GM18526 (cell line): ENCODE measurements around the gene HES6.
A peak's percentile ranks its signal among the peaks of the same experiment; 100 is the strongest.

Experiments used
- POLR2A ChIP-seq: IDR thresholded peaks from 3 replicates; pipeline ENCODE4 v1.6.1; 2011; ENCODE audit not compliant: insufficient read length; ENCODE audit errors: extremely low read depth

HES6 gene

GRCh38 chr2:238239863-238240756 is at the start of gene HES6:
HES6 (minus strand) TSS chr2:238240038; CDS start chr2:238239905, 133 bp downstream.
- TF ChIP-seq POLR2A: peak; percentile 88

GRCh38 chr2:238289574-238289973 is 49.7 kb upstream of the HES6 start:
- TF ChIP-seq POLR2A: no peak

GRCh38 chr2:238288650-238289573 is 49.1 kb upstream of the HES6 start:
- TF ChIP-seq POLR2A: peak; percentile 52

GRCh38 chr2:238287737-238288649 is 48.2 kb upstream of the HES6 start, which contains the start of gene PER2:
PER2 (minus strand) TSS chr2:238288610; CDS start chr2:238277936, 10,674 bp downstream.
- TF ChIP-seq POLR2A: no peak

- TF ChIP-seq POLR2A: no peak
Observed at GRCh38 chr2:238286987-238287736, 47.3 kb upstream of the HES6 start.

GRCh38 chr2:238286551-238286950 is 46.7 kb upstream of the HES6 start:
- no peak for TF ChIP-seq POLR2A

GRCh38 chr2:238286095-238286494 is 46.3 kb upstream of the HES6 start:
- TF ChIP-seq POLR2A: no peak

- TF ChIP-seq POLR2A: no peak
Observed at GRCh38 chr2:238285653-238286082, 45.8 kb upstream of the HES6 start.

- TF ChIP-seq POLR2A: no peak
Observed at GRCh38 chr2:238284802-238285515, 45.1 kb upstream of the HES6 start.

GRCh38 chr2:238282861-238283738 is 43.3 kb upstream of the HES6 start:
- TF ChIP-seq POLR2A: no peak

- TF ChIP-seq POLR2A: no peak
Observed at GRCh38 chr2:238281826-238282480, 42.1 kb upstream of the HES6 start.

GRCh38 chr2:238280083-238280825 is 40.4 kb upstream of the HES6 start:
- TF ChIP-seq POLR2A: no peak
